T-cell (primary cell): ENCODE measurements around the gene NOL12. TPM values are rescaled to one million over a fixed set of nuclear protein-coding genes. Genes with fewer than 3 reads are reported as not detected.

Experiments
- ATAC-seq, 4 experiments: fragments of 200-7000 bp in 3 of 4; fragments of 150-1000 bp in 1 of 4; cut with Tn5 transposase; replicated peaks in 1 of 4; 1 replicate in 3 of 4; 2 replicates in 1 of 4; pipeline ENCODE4 v1.10.0; 2021; ENCODE audit warnings: moderate library complexity in 3 of 4, mild to moderate bottlenecking in 2 of 4, moderate number of reproducible peaks in 1 of 4
- CTCF ChIA-PET, 2 donors: fragments of 300-600 bp; sonication (Branson Sonifier 250); formaldehyde crosslinking; loops; one replicate each; lab custom pipeline; 2022; ENCODE audit warnings: antibody characterized with exemption in 2 of 2; lab: Charles Lee
- POLR2A ChIA-PET, 2 donors: fragments of 300-600 bp; sonication (Branson Sonifier 250); formaldehyde crosslinking; loops; one replicate each; lab custom pipeline; 2022; ENCODE audit warnings: antibody characterized with exemption in 2 of 2; lab: Charles Lee
- DNase-seq, 35 experiments: peaks; one replicate each; pipeline versions ENCODE4 v3.0.0 to v3.0.0-alpha.2; 2013 to 2023
- H3K27ac ChIP-seq: one replicate; pipeline ENCODE4 v1.5.1; 2013; ENCODE audit warnings: low read length
- H3K27me3 ChIP-seq, 2 experiments: replicated peaks in 1 of 2; 1 replicate in 1 of 2; 2 replicates in 1 of 2; pipeline versions ENCODE4 v1.6.1 to v1.7.0; 2013; ENCODE audit warnings: low read length in 1 of 2, mixed read lengths in 1 of 2; ENCODE audit not compliant: control insufficient read depth in 2 of 2, insufficient read depth in 2 of 2; ENCODE audit errors: extremely low read depth in 1 of 2
- H3K36me3 ChIP-seq, 2 donors: 1 replicate in 1 of 2; 2 replicates in 1 of 2; pipeline versions ENCODE4 v1.6.1 to v1.7.0; 2013; ENCODE audit warnings: low read length in 1 of 2; ENCODE audit not compliant: control insufficient read depth in 2 of 2, insufficient read depth in 1 of 2; ENCODE audit errors: extremely low read depth in 1 of 2
- H3K4me1 ChIP-seq, 2 experiments: 1 replicate in 1 of 2; 2 replicates in 1 of 2; pipeline versions ENCODE4 v1.6.1 to v1.7.0; 2013; ENCODE audit warnings: low read length in 2 of 2, mixed read lengths in 1 of 2; ENCODE audit not compliant: insufficient read depth in 2 of 2, control insufficient read depth in 1 of 2; ENCODE audit errors: extremely low read depth in 1 of 2
- H3K4me3 ChIP-seq, 2 donors: 1 replicate in 1 of 2; 2 replicates in 1 of 2; pipeline versions ENCODE4 v1.5.1 to v1.7.0; 2013; ENCODE audit warnings: mild to moderate bottlenecking in 2 of 2, low read length in 1 of 2, moderate library complexity in 1 of 2; ENCODE audit not compliant: control insufficient read depth in 1 of 2; ENCODE audit errors: extremely low read depth in 1 of 2
- H3K9me3 ChIP-seq: 2 replicates; pipeline ENCODE4 v1.7.0; 2013
- H3K27ac Mint-ChIP-seq, 2 donors: one replicate each; pipeline ENCODE4 v1.8.0; 2020 to 2021; ENCODE audit warnings: mild to moderate bottlenecking in 2 of 2, mixed read lengths in 2 of 2
- H3K27me3 Mint-ChIP-seq, 2 donors: one replicate each; pipeline ENCODE4 v1.8.0; 2021 to 2022; ENCODE audit warnings: mixed read lengths in 2 of 2
- H3K36me3 Mint-ChIP-seq: one replicate; pipeline ENCODE4 v1.8.0; 2021; ENCODE audit warnings: mixed read lengths
- H3K4me1 Mint-ChIP-seq, 3 donors: one replicate each; pipeline ENCODE4 v1.8.0; 2020 to 2022; ENCODE audit warnings: mixed read lengths in 3 of 3, mild to moderate bottlenecking in 1 of 3
- H3K4me3 Mint-ChIP-seq, 3 donors: one replicate each; pipeline ENCODE4 v1.8.0; 2020 to 2022; ENCODE audit warnings: mild to moderate bottlenecking in 3 of 3, mixed read lengths in 3 of 3, moderate library complexity in 3 of 3
- H3K9me3 Mint-ChIP-seq, 3 donors: one replicate each; pipeline ENCODE4 v1.8.0; 2020 to 2022; ENCODE audit warnings: mixed read lengths in 3 of 3
- WGBS: methylation state at CpG from one replicate; pipeline ENCODE4 v1.1.5; 2013; ENCODE audit warnings: missing lambda C conversion rate; ENCODE audit not compliant: insufficient coverage; 5-methylcytosine and 5-hydroxymethylcytosine counted together
- total RNA-seq, 35 experiments: library from RNA in 6 of 35; stranded (reverse) in 6 of 35; fragments of 120-200 nt in 1 of 35; gene quantifications; one replicate each; pipeline versions ENCODE4 v1.2.1 to v1.2.4 and lab custom pipeline; 2013 to 2026

The NOL12 gene
- total RNA-seq, 5 donors from 2014 or later (not counting 1 experiment from before 2014, with no cell fraction given) = 29.2 to 52.4 (median 47.5) TPM

GRCh38 chr22:37662039-37662438, 24.1 kb upstream of the NOL12 start:
- DNase-seq (no peak), ATAC-seq (no peak)
- peaks cover 11 to 38% of the 10 kb centered on the region in 2 experiments for H3K4me1 ChIP-seq
- Mint-ChIP-seq H3K4me3 (no peak overlapping the region), H3K9me3 (no peaks in the 10 kb centered on the region), H3K27ac (peak overlapping the region in 1 of 2 donors; percentile 24), H3K27me3 (no peaks in the 10 kb centered on the region), H3K4me1 (peaks cover 40 to 46% (median 42%) of the 10 kb centered on the region in 3 donors), H3K36me3 (peaks cover 7% of the 10 kb centered on the region)
- POLR2A ChIA-PET = interaction anchor here in 1 of 2 donors (0.6 kb wide), 1 partner anchor 666 kb away, joined by 3 read pairs; no protein-coding TSS in a partner anchor
- no peak overlapping the region for H3K27ac ChIP-seq
- CTCF ChIA-PET = interaction anchor here (0.6 to 2.7 kb wide), 6 partner anchors 10 to 283 kb away, joined by 3 to 6 read pairs (median 4); partner anchors contain the start of gene LGALS1 (in 1 of the 2)
- H3K36me3 ChIP-seq = peaks cover 9 to 11% of the 10 kb centered on the region in 2 donors
- WGBS = 96% methylated on average over 3 of the region's 5 CpGs
- H3K27me3 ChIP-seq = no peaks in the 10 kb centered on the region
- no peaks in the 10 kb centered on the region for H3K9me3 ChIP-seq
- H3K4me3 ChIP-seq = no peak overlapping the region

- no peak overlapping the region for H3K27ac ChIP-seq
These were observed 22.5 kb upstream of the NOL12 start for GRCh38 chr22:37663521-37664140.

GRCh38 chr22:37664249-37665101, 21.7 kb upstream of the NOL12 start:
- ChIA-PET CTCF (interaction anchor here (0.6 to 0.7 kb wide), 2 partner anchors 15 to 17 kb away, joined by 3 read pairs; no protein-coding TSS in a partner anchor), POLR2A (interaction anchor here in 1 of 2 donors (0.6 kb wide), 1 partner anchor 301 kb away, joined by 3 read pairs; no protein-coding TSS in a partner anchor)
- no peak overlapping the region for H3K27ac Mint-ChIP-seq

More at GRCh38 chr22:37663521-37664140, 22.5 kb upstream of the NOL12 start:
- Histone ChIP-seq H3K27me3 (no peaks in the 10 kb centered on the region), H3K9me3 (no peaks in the 10 kb centered on the region), H3K36me3 (peaks cover 9 to 11% of the 10 kb centered on the region in 2 donors), H3K4me1 (peaks cover 11 to 29% of the 10 kb centered on the region in 2 experiments), H3K4me3 (no peak overlapping the region)
- Mint-ChIP-seq H3K27ac (no peak overlapping the region), H3K9me3 (no peaks in the 10 kb centered on the region), H3K36me3 (peaks cover 7% of the 10 kb centered on the region), H3K4me3 (no peak overlapping the region), H3K4me1 (peaks cover 32 to 36% (median 33%) of the 10 kb centered on the region in 3 donors), H3K27me3 (no peaks in the 10 kb centered on the region)
- WGBS = 92% methylated on average over 10 of the region's 16 CpGs
- ATAC-seq (no peak), DNase-seq (no peak)
- CTCF ChIA-PET = interaction anchor here (0.6 to 2.7 kb wide), 5 partner anchors 9 to 735 kb away, joined by 3 to 6 read pairs (median 3); no protein-coding TSS in a partner anchor
- POLR2A ChIA-PET = no interaction called here

GRCh38 chr22:37665487-37665886, 20.7 kb upstream of the NOL12 start:
- H3K9me3 ChIP-seq = no peaks in the 10 kb centered on the region
- Mint-ChIP-seq H3K4me1 (peaks cover 17 to 26% (median 23%) of the 10 kb centered on the region in 3 donors), H3K27ac (no peak overlapping the region), H3K4me3 (no peak overlapping the region), H3K27me3 (no peaks in the 10 kb centered on the region), H3K36me3 (peaks cover 7% of the 10 kb centered on the region), H3K9me3 (no peaks in the 10 kb centered on the region)
- DNase-seq = no peak
- H3K27ac ChIP-seq = no peak overlapping the region
- H3K36me3 ChIP-seq = peaks cover 9 to 11% of the 10 kb centered on the region in 2 donors
- H3K27me3 ChIP-seq = no peaks in the 10 kb centered on the region
- no peak for ATAC-seq
- 99% methylated on average over 24 of the region's 24 CpGs for WGBS
- no peak overlapping the region for H3K4me3 ChIP-seq
- ChIA-PET CTCF (interaction anchor here in 1 of 2 donors (0.5 kb wide), 1 partner anchor 57 kb away, joined by 3 read pairs; no protein-coding TSS in a partner anchor), POLR2A (no interaction called here)
- H3K4me1 ChIP-seq = peaks cover 0 to 14% of the 10 kb centered on the region in 2 experiments

More at GRCh38 chr22:37664249-37665101, 21.7 kb upstream of the NOL12 start:
- no peak overlapping the region for H3K4me3 ChIP-seq
- no peaks in the 10 kb centered on the region for H3K27me3 Mint-ChIP-seq
- no peak overlapping the region for H3K4me3 Mint-ChIP-seq
- WGBS = 94% methylated on average over 15 of the region's 16 CpGs
- H3K36me3 ChIP-seq = peaks cover 9 to 11% of the 10 kb centered on the region in 2 donors
- H3K36me3 Mint-ChIP-seq = peaks cover 7% of the 10 kb centered on the region
- no peak overlapping the region for H3K27ac ChIP-seq
- no peak for DNase-seq
- H3K9me3 Mint-ChIP-seq = no peaks in the 10 kb centered on the region
- peaks cover 27 to 33% (median 31%) of the 10 kb centered on the region in 3 donors for H3K4me1 Mint-ChIP-seq
- no peaks in the 10 kb centered on the region for H3K9me3 ChIP-seq
- ATAC-seq = no peak
- peaks cover 8 to 24% of the 10 kb centered on the region in 2 experiments for H3K4me1 ChIP-seq
- H3K27me3 ChIP-seq = no peaks in the 10 kb centered on the region

GRCh38 chr22:37669586-37669985, 16.6 kb upstream of the NOL12 start:
- Mint-ChIP-seq H3K27me3 (no peaks in the 10 kb centered on the region), H3K27ac (peak overlapping the region; percentile 39 to 45), H3K9me3 (no peaks in the 10 kb centered on the region), H3K4me1 (peaks cover 27 to 43% (median 35%) of the 10 kb centered on the region in 3 donors), H3K36me3 (peaks cover 7% of the 10 kb centered on the region), H3K4me3 (no peak overlapping the region)
- WGBS = 79% methylated on average over 3 of the region's 6 CpGs
- DNase-seq (no peak), ATAC-seq (no peak)
- H3K27ac ChIP-seq = no peak overlapping the region
- no peaks in the 10 kb centered on the region for H3K27me3 ChIP-seq
- no peak overlapping the region for H3K4me3 ChIP-seq
- H3K36me3 ChIP-seq = peaks cover 9% of the 10 kb centered on the region in 2 donors
- H3K9me3 ChIP-seq = no peaks in the 10 kb centered on the region
- H3K4me1 ChIP-seq = peaks cover 16 to 38% of the 10 kb centered on the region in 2 experiments
- ChIA-PET POLR2A (no interaction called here), CTCF (interaction anchor here in 1 of 2 donors (0.7 kb wide), 1 partner anchor 129 kb away, joined by 3 read pairs; no protein-coding TSS in a partner anchor)
